ENCODE measurements around the gene SSH2. TPM values are rescaled to one million over a fixed set of nuclear protein-coding genes. Genes with fewer than 3 reads are reported as not detected.

The SSH2 gene
- total and polyA plus RNA-seq, 2 donors (not counting 1 experiment from before 2014, with no cell fraction given), result 51.5 to 183 TPM

GRCh38 chr17:29585080-29585751 lies 344.8 kb downstream of the SSH2 start:
- DNase-seq (no peak), ATAC-seq (ENCODE audit: low read depth) (no peak)
- 49% methylated on average over 7 of the region's 8 CpGs for WGBS (ENCODE audit: insufficient coverage)
- ChIA-PET POLR2A (interaction anchor here (1.0 kb wide), 1 partner anchor 8 kb away, joined by 3 read pairs; the partner anchor contains the start of gene ANKRD13B), CTCF (interaction anchor here (0.7 to 24.3 kb wide), 6 partner anchors 12 to 215 kb away, joined by 3 to 336 read pairs (median 5); no protein-coding TSS in a partner anchor)
- no peaks in the 10 kb centered on the region for H3K9me3 ChIP-seq (ENCODE audit: control extremely low read depth in 1 of 3, control insufficient read depth in 2 of 3, insufficient read depth in 1 of 3, low read length in 2 of 3)
- H3K79me2 ChIP-seq (ENCODE audit: control insufficient read depth, insufficient read depth, low read length), result peaks cover 71% of the 10 kb centered on the region
- H3K4me3 ChIP-seq (ENCODE audit: control extremely low read depth in 1 of 5, extremely low read depth in 1 of 5, insufficient read depth in 1 of 5, low read depth in 2 of 5, low read length in 4 of 5), result peak overlapping the region in 2 of 5 experiments; percentile 2 to 16
- peaks cover 0 to 19% of the 10 kb centered on the region in 2 experiments for H3K36me3 ChIP-seq (replicated peaks in 1 of 2; ENCODE audit: control extremely low read depth in 1 of 2, control insufficient read depth in 1 of 2, extremely low read depth in 1 of 2, insufficient read depth in 2 of 2, low read length in 1 of 2)
- no peaks in the 10 kb centered on the region for H3K27me3 ChIP-seq (replicated peaks in 1 of 4; ENCODE audit: control extremely low read depth in 1 of 4, control insufficient read depth in 3 of 4, insufficient read depth in 4 of 4, low read length in 3 of 4)
- peak overlapping the region; percentile 37 for H3K4me3 Mint-ChIP-seq
- intact Hi-C loops (cut with micrococcal nuclease), result no loop called here
- peak overlapping the region; percentile 69 for H3K4me2 ChIP-seq (replicated peaks; ENCODE audit: low read depth, low read length, poor library complexity, severe bottlenecking)
- peaks cover 40 to 51% of the 10 kb centered on the region in 2 donors for H3K4me1 ChIP-seq (ENCODE audit: control insufficient read depth in 2 of 2, insufficient read depth in 2 of 2, low read length in 2 of 2)
- peaks cover 45% of the 10 kb centered on the region for H4K20me1 ChIP-seq (ENCODE audit: control insufficient read depth, insufficient read depth, low read length, poor library complexity, severe bottlenecking)
- H2AFZ ChIP-seq (ENCODE audit: insufficient read depth, low read depth, low read length, poor library complexity, severe bottlenecking), result peak overlapping the region; percentile 9
- TF ChIP-seq EZH2 (IDR thresholded peaks at IDR 0.05; ENCODE audit: borderline replicate concordance, insufficient read depth, low read depth, low read length, poor library complexity, severe bottlenecking) (no peak), CTCF (IDR thresholded peaks at IDR 0.05) (no peak)
- no peaks in the 10 kb centered on the region for H3K27me3 Mint-ChIP-seq
- peak overlapping the region in 1 of 2 donors; percentile 29 for H3K27ac ChIP-seq (ENCODE audit: low read length in 2 of 2)
- H3K27ac Mint-ChIP-seq, result peak overlapping the region; percentile 41
- no peaks in the 10 kb centered on the region for H3K9me3 Mint-ChIP-seq (ENCODE audit: insufficient read depth)
- H3K9ac ChIP-seq (ENCODE audit: low read length), result peak overlapping the region; percentile 29
- H3K4me1 Mint-ChIP-seq, result peaks cover 55% of the 10 kb centered on the region

All from B cell (primary cell).